Astrocyte (in vitro differentiated cells and primary cell): ENCODE data around the gene IRF2. TPM values are rescaled to one million over a fixed set of nuclear protein-coding genes. Genes with fewer than 3 reads are reported as not detected.

Experiments used
- DNase-seq: peaks from one replicate; pipeline ENCODE4 v3.0.0-alpha.2; 2010; ENCODE audit warnings: low read depth
- FAIRE-seq: peaks from 2 replicates; lab custom pipeline; 2011; peaks lifted over from hg19 to GRCh38; lab: Jason Lieb, UNC
- H2AFZ ChIP-seq: 2 replicates; pipeline ENCODE4 v1.6.0; 2012; ENCODE audit warnings: low read depth, low read length, inconsistent platforms
- H3K27ac ChIP-seq: 2 replicates; pipeline ENCODE4 v1.5.1; 2011; ENCODE audit warnings: low read depth, low read length, inconsistent platforms
- H3K27me3 ChIP-seq: 2 replicates; pipeline ENCODE4 v1.6.0; 2011; ENCODE audit warnings: low read length, inconsistent platforms; ENCODE audit not compliant: insufficient read depth
- H3K36me3 ChIP-seq: 2 replicates; pipeline ENCODE4 v1.5.1; 2011; ENCODE audit warnings: low read length, inconsistent platforms; ENCODE audit not compliant: insufficient read depth
- H3K4me1 ChIP-seq: 2 replicates; pipeline ENCODE4 v1.5.1; 2011; ENCODE audit warnings: low read length, inconsistent platforms; ENCODE audit not compliant: insufficient read depth
- H3K4me2 ChIP-seq: 2 replicates; pipeline ENCODE4 v1.6.0; 2012; ENCODE audit warnings: low read length, inconsistent platforms
- H3K4me3 ChIP-seq: 2 replicates; pipeline ENCODE4 v1.5.1; 2011; ENCODE audit warnings: low read depth, mild to moderate bottlenecking, low read length, inconsistent platforms; ENCODE audit not compliant: insufficient read depth
- H3K79me2 ChIP-seq: 2 replicates; pipeline ENCODE4 v1.6.0; 2012; ENCODE audit warnings: mild to moderate bottlenecking, low read length, inconsistent platforms; ENCODE audit not compliant: insufficient read depth
- H3K9ac ChIP-seq: 2 replicates; pipeline ENCODE4 v1.6.0; 2012; ENCODE audit warnings: mild to moderate bottlenecking, low read length, inconsistent platforms
- H3K9me3 ChIP-seq: 2 replicates; pipeline ENCODE4 v1.5.1; 2012; ENCODE audit warnings: low read depth, mild to moderate bottlenecking, low read length, inconsistent platforms; ENCODE audit not compliant: insufficient read depth
- H4K20me1 ChIP-seq: 2 replicates; pipeline ENCODE4 v1.6.0; 2012; ENCODE audit warnings: low read length, inconsistent platforms; ENCODE audit not compliant: insufficient read depth
- H3K27ac Mint-ChIP-seq: one replicate; pipeline ENCODE4 v1.8.0; 2021; ENCODE audit warnings: mild to moderate bottlenecking, mixed read lengths; ENCODE audit not compliant: unreplicated experiment
- H3K27me3 Mint-ChIP-seq: one replicate; pipeline ENCODE4 v1.8.0; 2021; ENCODE audit warnings: low read depth, mixed read lengths; ENCODE audit not compliant: unreplicated experiment
- H3K36me3 Mint-ChIP-seq: one replicate; pipeline ENCODE4 v1.8.0; 2021; ENCODE audit warnings: low read depth, mixed read lengths; ENCODE audit not compliant: unreplicated experiment
- H3K4me1 Mint-ChIP-seq: one replicate; pipeline ENCODE4 v1.8.0; 2021; ENCODE audit warnings: low read depth, mixed read lengths; ENCODE audit not compliant: unreplicated experiment
- H3K4me3 Mint-ChIP-seq: one replicate; pipeline ENCODE4 v1.8.0; 2021; ENCODE audit warnings: mild to moderate bottlenecking, moderate library complexity, mixed read lengths; ENCODE audit not compliant: unreplicated experiment
- H3K9me3 Mint-ChIP-seq: one replicate; pipeline ENCODE4 v1.8.0; 2021; ENCODE audit warnings: mild to moderate bottlenecking, mixed read lengths; ENCODE audit not compliant: unreplicated experiment
- CTCF ChIP-seq: IDR thresholded peaks from 2 replicates; pipeline ENCODE4 v1.5.1; 2011; ENCODE audit warnings: low read depth, mild to moderate bottlenecking, inconsistent platforms, low read length, moderate library complexity; ENCODE audit not compliant: insufficient read depth
- EZH2 ChIP-seq: IDR thresholded peaks from 2 replicates; pipeline ENCODE4 v1.6.1; 2012; ENCODE audit warnings: mild to moderate bottlenecking, low read length, inconsistent platforms; ENCODE audit not compliant: insufficient read depth
- total RNA-seq: library from RNA; stranded (reverse); gene quantifications from 2 replicates; pipeline ENCODE4 v1.2.1, GENCODE V29; 2021

Gene IRF2
- total RNA-seq, 1 donor from 2014 or later, result 12.6 TPM

GRCh38 chr4:184463856-184464255 lies 10.5 kb downstream of the IRF2 start:
- no peaks in the 10 kb centered on the region for H3K9me3 Mint-ChIP-seq
- Histone ChIP-seq H3K9ac (no peak overlapping the region), H3K27ac (no peak overlapping the region), H3K9me3 (no peaks in the 10 kb centered on the region), H3K4me3 (no peak overlapping the region), H3K27me3 (no peaks in the 10 kb centered on the region), H3K79me2 (peaks cover 53% of the 10 kb centered on the region), H3K4me1 (peaks cover 5% of the 10 kb centered on the region), H4K20me1 (peaks cover 41% of the 10 kb centered on the region), H2AFZ (no peak overlapping the region), H3K4me2 (no peak overlapping the region), H3K36me3 (no peaks in the 10 kb centered on the region)
- DNase-seq (no peak), FAIRE-seq (no peak)
- H3K27ac Mint-ChIP-seq, result no peak overlapping the region
- peaks cover 26% of the 10 kb centered on the region for H3K4me1 Mint-ChIP-seq
- no peak overlapping the region for H3K4me3 Mint-ChIP-seq
- TF ChIP-seq CTCF, result no peak
- no peak for TF ChIP-seq EZH2
- H3K27me3 Mint-ChIP-seq, result no peaks in the 10 kb centered on the region
- no peaks in the 10 kb centered on the region for H3K36me3 Mint-ChIP-seq

GRCh38 chr4:184463158-184463557 lies 11.2 kb downstream of the IRF2 start:
- no peaks in the 10 kb centered on the region for H3K9me3 ChIP-seq
- peaks cover 5% of the 10 kb centered on the region for H3K4me1 ChIP-seq
- no peak overlapping the region for H3K4me2 ChIP-seq
- H4K20me1 ChIP-seq, result peaks cover 45% of the 10 kb centered on the region
- Mint-ChIP-seq H3K9me3 (no peaks in the 10 kb centered on the region), H3K27me3 (no peaks in the 10 kb centered on the region), H3K4me1 (peaks cover 30% of the 10 kb centered on the region), H3K4me3 (no peak overlapping the region), H3K27ac (no peak overlapping the region), H3K36me3 (no peaks in the 10 kb centered on the region)
- H3K27me3 ChIP-seq, result no peaks in the 10 kb centered on the region
- TF ChIP-seq EZH2, result no peak
- TF ChIP-seq CTCF, result no peak
- no peak overlapping the region for H3K4me3 ChIP-seq
- H3K9ac ChIP-seq, result no peak overlapping the region
- H3K79me2 ChIP-seq, result peaks cover 54% of the 10 kb centered on the region
- DNase-seq, result no peak
- FAIRE-seq, result no peak
- H2AFZ ChIP-seq, result no peak overlapping the region
- no peak overlapping the region for H3K27ac ChIP-seq
- no peaks in the 10 kb centered on the region for H3K36me3 ChIP-seq

GRCh38 chr4:184462724-184463123 lies 11.6 kb downstream of the IRF2 start:
- Histone ChIP-seq H3K27ac (no peak overlapping the region), H4K20me1 (peaks cover 50% of the 10 kb centered on the region), H3K4me1 (peaks cover 5% of the 10 kb centered on the region), H3K36me3 (no peaks in the 10 kb centered on the region), H3K9ac (no peak overlapping the region), H3K27me3 (no peaks in the 10 kb centered on the region), H3K79me2 (peaks cover 55% of the 10 kb centered on the region), H2AFZ (no peak overlapping the region), H3K4me2 (no peak overlapping the region), H3K4me3 (no peak overlapping the region), H3K9me3 (no peaks in the 10 kb centered on the region)
- Mint-ChIP-seq H3K4me3 (no peak overlapping the region), H3K27me3 (no peaks in the 10 kb centered on the region), H3K9me3 (no peaks in the 10 kb centered on the region), H3K36me3 (no peaks in the 10 kb centered on the region), H3K4me1 (peaks cover 30% of the 10 kb centered on the region), H3K27ac (no peak overlapping the region)
- DNase-seq (no peak), FAIRE-seq (no peak)
- no peak for TF ChIP-seq CTCF
- TF ChIP-seq EZH2, result no peak
